Kidney (tissue), 14 donors: Measurements from ENCODE around the gene KCNJ16. TPM values are rescaled to one million over a fixed set of nuclear protein-coding genes. Genes with fewer than 3 reads are reported as not detected.

Experiments
- DNase-seq, 5 donors: peaks; one replicate each; pipeline ENCODE4 v3.0.0-alpha.2; 2013 to 2020
- FAIRE-seq: peaks from 2 replicates; lab custom pipeline; 2012; peaks lifted over from hg19 to GRCh38; lab: Jason Lieb, UNC
- H3K27ac ChIP-seq, 2 donors: one replicate each; pipeline ENCODE4 v1.7.0; 2013; ENCODE audit warnings: low read depth in 2 of 2, low read length in 2 of 2, inconsistent platforms in 1 of 2
- H3K27me3 ChIP-seq: one replicate; pipeline ENCODE4 v1.7.1; 2013; ENCODE audit warnings: low read length, inconsistent platforms; ENCODE audit not compliant: control insufficient read depth, insufficient read depth
- H3K36me3 ChIP-seq, 3 donors: one replicate each; pipeline versions ENCODE4 v1.7.0 to v1.7.1; 2013; ENCODE audit warnings: low read length in 3 of 3, control low read depth in 1 of 3, inconsistent platforms in 1 of 3; ENCODE audit not compliant: insufficient read depth in 3 of 3, control insufficient read depth in 2 of 3
- H3K4me1 ChIP-seq, 3 donors: one replicate each; pipeline versions ENCODE4 v1.7.0 to v1.7.1; 2013; ENCODE audit warnings: low read length in 3 of 3, inconsistent platforms in 1 of 3, low read depth in 1 of 3; ENCODE audit not compliant: control insufficient read depth in 2 of 3, insufficient read depth in 2 of 3
- H3K4me3 ChIP-seq, 3 donors: one replicate each; pipeline versions ENCODE4 v1.7.0 to v1.8.1; 2013; ENCODE audit warnings: low read length in 3 of 3, control low read depth in 1 of 3, inconsistent platforms in 1 of 3
- H3K9ac ChIP-seq, 3 donors: one replicate each; pipeline versions ENCODE4 v1.7.0 to v1.7.1; 2013; ENCODE audit warnings: low read length in 3 of 3, control low read depth in 1 of 3, inconsistent platforms in 1 of 3
- H3K9me3 ChIP-seq, 3 donors: one replicate each; pipeline versions ENCODE4 v1.7.0 to v1.7.1; 2013; ENCODE audit warnings: low read length in 3 of 3, control low read depth in 1 of 3, inconsistent platforms in 1 of 3; ENCODE audit not compliant: control insufficient read depth in 2 of 3, insufficient read depth in 1 of 3
- CTCF ChIP-seq: IDR thresholded peaks from 3 replicates; pipeline ENCODE4 v1.5.1; 2012; ENCODE audit warnings: mild to moderate bottlenecking, moderate library complexity, borderline replicate concordance; ENCODE audit not compliant: insufficient read depth; ENCODE audit errors: extremely low read depth
- intact Hi-C: fragments of 100-400 bp; cut with DNase I; formaldehyde crosslinking; loops from one replicate; pipeline ENCODE4 v1.11.1; 2022
- polyA plus RNA-seq: library from polyadenylated mRNA; stranded (reverse); fragments of 350-450 nt; fragmentation: Illumina TruSeq; extraction: RNeasy Lipid Tissue Mini Kit (QIAGEN cat#74804); gene quantifications from one replicate; pipeline ENCODE4 v1.2.3, GENCODE V29; 2014; ENCODE audit warnings: low read depth, low replicate concordance; ENCODE audit not compliant: insufficient read depth
- total RNA-seq: library from RNA; stranded (reverse); fragmentation: NEBNext Ultra II Directional; extraction: Animal tissue kit (Norgen Biotek cat#: 25700); gene quantifications from one replicate; pipeline ENCODE4 v1.2.1, GENCODE V29; 2021
- donor health status: control.
- donor health status: control.
- donor health status: control.
- donor health status: control.
- donor health status: control.
- donor health status: DM: yes; HTN: yes; CAD: no.
- donor health status: Normal renal cell carcinoma (clear cell type).

KCNJ16 gene
- total and polyA plus RNA-seq, 2 donors from 2014 or later: 163 to 281 TPM

DNA sequence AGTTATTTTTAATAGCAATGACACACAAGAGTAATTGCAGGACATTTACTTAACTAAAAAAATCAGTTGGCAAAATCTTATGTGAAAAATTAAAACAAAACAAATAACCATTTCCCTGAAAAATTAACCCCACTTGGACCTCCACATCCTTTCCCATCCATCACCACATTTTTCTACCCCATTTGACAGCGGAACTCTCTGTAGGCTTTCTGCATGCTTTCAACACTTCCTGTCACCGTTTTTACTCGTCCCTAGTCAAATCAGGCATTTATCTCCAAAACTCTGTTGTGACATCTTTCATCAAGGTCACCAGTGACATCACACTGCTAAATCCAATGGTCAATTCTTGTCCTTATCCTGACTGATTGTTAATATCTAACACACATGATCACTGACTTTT is 27.5 kb downstream of the KCNJ16 start:
- Histone ChIP-seq H3K4me1 (peaks cover 0 to 10% (median 4%) of the 10 kb centered on the region in 3 donors), H3K9ac (no peak overlapping the region), H3K9me3 (no peaks in the 10 kb centered on the region), H3K27ac (no peak overlapping the region), H3K4me3 (no peak overlapping the region), H3K27me3 (no peaks in the 10 kb centered on the region), H3K36me3 (peaks cover 0 to 17% (median 17%) of the 10 kb centered on the region in 3 donors)
- DNase-seq (no peak), FAIRE-seq (no peak)
- no peak for TF ChIP-seq CTCF
- intact Hi-C loops: no loop called here

- H3K4me3 ChIP-seq: no peak overlapping the region
- H3K9ac ChIP-seq: no peak overlapping the region
- intact Hi-C loops: no loop called here
- FAIRE-seq (no peak), DNase-seq (no peak)
- no peaks in the 10 kb centered on the region for H3K9me3 ChIP-seq
- H3K4me1 ChIP-seq: peaks cover 0 to 31% (median 12%) of the 10 kb centered on the region in 3 donors
- H3K27ac ChIP-seq: no peak overlapping the region
- no peaks in the 10 kb centered on the region for H3K27me3 ChIP-seq
- H3K36me3 ChIP-seq: peaks cover 0 to 17% (median 17%) of the 10 kb centered on the region in 3 donors
- TF ChIP-seq CTCF: no peak
Measured at GRCh38 chr17:70104791-70105523, 29.9 kb downstream of the KCNJ16 start.

DNA sequence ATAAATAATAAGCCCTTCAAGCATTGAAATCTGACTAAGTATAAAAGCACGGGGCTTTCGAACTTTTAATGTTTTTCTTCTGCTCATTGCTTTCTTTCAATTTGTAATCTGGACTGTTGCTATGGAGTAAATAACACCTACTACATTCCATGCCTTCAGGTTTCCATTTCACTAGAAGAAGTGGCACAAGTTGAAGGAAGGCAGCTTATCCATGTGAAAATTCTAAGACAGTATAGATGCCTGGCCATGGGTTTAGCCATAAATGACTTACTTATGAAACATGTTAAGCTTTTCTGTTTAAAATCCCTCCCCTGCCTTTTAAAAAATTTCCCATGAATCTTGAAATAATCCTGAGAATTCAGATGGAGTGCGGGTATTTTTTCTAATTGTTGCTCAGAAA is 30.6 kb downstream of the KCNJ16 start:
- FAIRE-seq (no peak), DNase-seq (no peak)
- Histone ChIP-seq H3K9ac (no peak overlapping the region), H3K4me3 (no peak overlapping the region), H3K4me1 (peaks cover 0 to 35% (median 13%) of the 10 kb centered on the region in 3 donors), H3K9me3 (no peaks in the 10 kb centered on the region), H3K27ac (no peak overlapping the region), H3K36me3 (peaks cover 0 to 22% (median 21%) of the 10 kb centered on the region in 3 donors), H3K27me3 (no peaks in the 10 kb centered on the region)
- intact Hi-C loops: no loop called here
- no peak for TF ChIP-seq CTCF

GRCh38 chr17:70106551-70106950 is 31.5 kb downstream of the KCNJ16 start:
- DNase-seq: no peak
- intact Hi-C loops: no loop called here

More at GRCh38 chr17:70106551-70106950, 31.5 kb downstream of the KCNJ16 start:
- Histone ChIP-seq H3K36me3 (peaks cover 0 to 31% (median 18%) of the 10 kb centered on the region in 3 donors), H3K27ac (no peak overlapping the region), H3K27me3 (no peaks in the 10 kb centered on the region), H3K4me1 (peaks cover 0 to 42% (median 13%) of the 10 kb centered on the region in 3 donors), H3K4me3 (no peak overlapping the region), H3K9ac (no peak overlapping the region), H3K9me3 (no peaks in the 10 kb centered on the region)
- no peak for FAIRE-seq
- TF ChIP-seq CTCF: no peak
